Liver (tissue), 9 donors: Measurements from ENCODE around the gene SMG6. TPM values are rescaled to one million over a fixed set of nuclear protein-coding genes. Genes with fewer than 3 reads are reported as not detected.

Experiments
- DNase-seq: peaks from one replicate; pipeline ENCODE4 v3.0.0-alpha.2; 2017; ENCODE audit warnings: low spot score
- H3K27ac ChIP-seq, 2 donors: one replicate each; pipeline ENCODE4 v1.7.0; 2013; ENCODE audit warnings: inconsistent platforms in 2 of 2, low read length in 2 of 2, control low read depth in 1 of 2, low read depth in 1 of 2, mild to moderate bottlenecking in 1 of 2
- H3K27me3 ChIP-seq, 4 donors: one replicate each; pipeline versions ENCODE4 v1.6.1 to v1.7.0; 2013; ENCODE audit warnings: low read length in 3 of 4, inconsistent platforms in 1 of 4, mild to moderate bottlenecking in 1 of 4, moderate library complexity in 1 of 4; ENCODE audit not compliant: control insufficient read depth in 4 of 4, insufficient read depth in 4 of 4
- H3K36me3 ChIP-seq, 4 donors: one replicate each; pipeline versions ENCODE4 v1.6.1 to v1.7.0; 2013; ENCODE audit warnings: low read length in 3 of 4, mild to moderate bottlenecking in 3 of 4, low read depth in 1 of 4, moderate library complexity in 1 of 4; ENCODE audit not compliant: control insufficient read depth in 4 of 4, insufficient read depth in 3 of 4
- H3K4me1 ChIP-seq, 4 donors: one replicate each; pipeline versions ENCODE4 v1.6.1 to v1.7.0; 2013; ENCODE audit warnings: low read length in 3 of 4, mild to moderate bottlenecking in 3 of 4, moderate library complexity in 1 of 4; ENCODE audit not compliant: control insufficient read depth in 4 of 4, insufficient read depth in 4 of 4
- H3K4me3 ChIP-seq, 3 donors: one replicate each; pipeline versions ENCODE4 v1.6.1 to v1.7.0; 2013; ENCODE audit warnings: low read length in 3 of 3, control low read depth in 1 of 3, low read depth in 1 of 3, mild to moderate bottlenecking in 1 of 3
- H3K9ac ChIP-seq, 2 donors: one replicate each; pipeline ENCODE4 v1.7.0; 2013; ENCODE audit warnings: low read length in 2 of 2, mild to moderate bottlenecking in 2 of 2, moderate library complexity in 2 of 2, control low read depth in 1 of 2, low read depth in 1 of 2
- H3K9me3 ChIP-seq, 4 donors: one replicate each; pipeline versions ENCODE4 v1.6.1 to v1.7.0; 2013; ENCODE audit warnings: low read length in 3 of 4; ENCODE audit not compliant: control insufficient read depth in 4 of 4
- EGR1 ChIP-seq, 2 donors: IDR thresholded peaks; 2 replicates each; pipeline ENCODE4 v1.6.1; 2016 to 2018; ENCODE audit warnings: antibody characterized with exemption in 2 of 2, low read depth in 2 of 2
- FOXA1 ChIP-seq: IDR thresholded peaks from 2 replicates; pipeline ENCODE4 v1.6.1; 2016; ENCODE audit warnings: antibody characterized with exemption
- FOXA2 ChIP-seq: IDR thresholded peaks from 2 replicates; pipeline ENCODE4 v1.6.1; 2016; ENCODE audit warnings: antibody characterized with exemption
- GABPA ChIP-seq, 2 donors: IDR thresholded peaks in 1 of 2; conservative IDR thresholded peaks in 1 of 2; 2 replicates each; pipeline ENCODE4 v1.6.1; 2016; ENCODE audit warnings: antibody characterized with exemption in 2 of 2, mild to moderate bottlenecking in 1 of 2, moderate library complexity in 1 of 2
- HNF4A ChIP-seq, 2 donors: conservative IDR thresholded peaks; 2 replicates each; pipeline ENCODE4 v1.6.1; 2016; ENCODE audit warnings: antibody characterized with exemption in 2 of 2, mild to moderate bottlenecking in 2 of 2
- MAX ChIP-seq: IDR thresholded peaks from 2 replicates; pipeline ENCODE4 v1.6.1; 2016; ENCODE audit warnings: antibody characterized with exemption
- NR2F2 ChIP-seq: IDR thresholded peaks from 2 replicates; pipeline ENCODE4 v1.6.1; 2016; ENCODE audit warnings: antibody characterized with exemption
- RAD21 ChIP-seq, 2 donors: IDR thresholded peaks; 2 replicates each; pipeline ENCODE4 v1.6.1; 2016; ENCODE audit warnings: antibody characterized with exemption in 2 of 2, mild to moderate bottlenecking in 2 of 2
- RXRA ChIP-seq, 2 donors: IDR thresholded peaks; 2 replicates each; pipeline ENCODE4 v1.6.1; 2017 to 2018; ENCODE audit warnings: antibody characterized with exemption in 2 of 2, mild to moderate bottlenecking in 1 of 2
- SP1 ChIP-seq: IDR thresholded peaks from 2 replicates; pipeline ENCODE4 v1.6.1; 2018; ENCODE audit warnings: antibody characterized with exemption, mild to moderate bottlenecking
- TAF1 ChIP-seq: conservative IDR thresholded peaks from 2 replicates; pipeline ENCODE4 v1.6.1; 2016; ENCODE audit warnings: antibody characterized with exemption, mild to moderate bottlenecking
- YY1 ChIP-seq: IDR thresholded peaks from 2 replicates; pipeline ENCODE4 v1.6.1; 2016; ENCODE audit warnings: antibody characterized with exemption, mild to moderate bottlenecking
- WGBS: extraction: QIAGEN DNeasy Blood & Tissue Kit; methylation state at CpG from one replicate; pipeline ENCODE4 v1.1.7; 2013; 5-methylcytosine and 5-hydroxymethylcytosine counted together
- polyA plus RNA-seq, 2 donors: library from polyadenylated mRNA; stranded (reverse) in 1 of 2; unstranded in 1 of 2; fragments of 200-250 nt in 1 of 2; fragments of >200 nt in 1 of 2; fragmentation: Nextera tagmentation in 1 of 2; extraction: Ambion mirVana in 1 of 2; gene quantifications; one replicate each; pipeline versions ENCODE4 v1.2.1 to v1.2.3, GENCODE V29; 2013 to 2015
- total RNA-seq, 2 donors: library from RNA; depleted of rRNA; stranded (reverse); fragments of >200 nt; gene quantifications; one replicate each; pipeline ENCODE4 v1.2.3, GENCODE V29; 2014
- TF ChIP-seq, protein P1 (sequence below): fragments of 150-350 bp; IDR thresholded peaks from 2 replicates; pipeline ENCODE4 v1.5.1; 2017; ENCODE audit warnings: improper control_type of control experiment, low read depth, low read length; ENCODE audit not compliant: missing input control
- TF ChIP-seq, protein P2 (sequence below): IDR thresholded peaks from 2 replicates; pipeline ENCODE4 v1.6.1; 2016; ENCODE audit warnings: antibody characterized with exemption
- TF ChIP-seq, protein P3 (sequence below): IDR thresholded peaks from 2 replicates; pipeline ENCODE4 v1.6.1; 2016; ENCODE audit warnings: antibody characterized with exemption
- TF ChIP-seq, protein P4 (sequence below): IDR thresholded peaks from 2 replicates; pipeline ENCODE4 v1.6.1; 2016; ENCODE audit warnings: antibody characterized with exemption, mild to moderate bottlenecking
- donor health status: healthy.
- donor health status: healthy.
- donor health status: healthy.
- donor health status: healthy.
- donor health status: healthy.

SMG6 gene
- total and polyA plus RNA-seq, 4 donors = 4.9 to 12.0 (median 8.2) TPM

DNA sequence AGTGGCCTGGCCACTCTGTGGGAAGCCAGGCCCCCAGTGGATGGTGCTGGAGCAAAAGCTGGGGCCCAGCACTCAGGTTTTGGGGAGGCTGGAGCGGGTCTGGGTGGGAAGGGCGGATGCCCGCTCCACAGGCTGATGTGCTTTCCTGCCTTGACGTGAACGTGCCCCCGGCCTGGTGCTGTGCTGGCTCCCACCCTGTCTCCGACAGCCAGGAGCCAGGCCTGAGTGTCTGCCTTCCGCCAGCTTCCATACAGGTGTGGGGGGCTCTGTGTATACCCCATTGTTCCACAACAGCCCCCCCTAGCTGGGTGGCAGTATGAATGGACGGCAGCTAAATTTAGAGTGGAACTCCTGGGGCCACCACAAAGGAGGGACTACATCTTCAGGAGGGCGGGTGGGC lies 228.7 kb downstream of the SMG6 start:
- H3K36me3 ChIP-seq = peaks cover 2 to 6% (median 5%) of the 10 kb centered on the region in 4 donors
- H3K4me1 ChIP-seq = peaks cover 9 to 19% (median 10%) of the 10 kb centered on the region in 4 donors
- H3K9me3 ChIP-seq = no peaks in the 10 kb centered on the region
- DNase-seq = no peak
- H3K4me3 ChIP-seq = no peak overlapping the region
- no peaks in the 10 kb centered on the region for H3K27me3 ChIP-seq
- 91% methylated on average over 10 of the region's 10 CpGs for WGBS
- H3K27ac ChIP-seq = no peak overlapping the region
- TF ChIP-seq RAD21 (IDR thresholded peaks at IDR 0.05) (no peak), RXRA (IDR thresholded peaks at IDR 0.05) (no peak), FOXA1 (no peak), TAF1 (no peak), GABPA (IDR thresholded peaks at IDR 0.05 in 1 of 2, conservative IDR thresholded peaks at IDR 0.05 in 1 of 2) (no peak)
- TF ChIP-seq, protein P1, sequence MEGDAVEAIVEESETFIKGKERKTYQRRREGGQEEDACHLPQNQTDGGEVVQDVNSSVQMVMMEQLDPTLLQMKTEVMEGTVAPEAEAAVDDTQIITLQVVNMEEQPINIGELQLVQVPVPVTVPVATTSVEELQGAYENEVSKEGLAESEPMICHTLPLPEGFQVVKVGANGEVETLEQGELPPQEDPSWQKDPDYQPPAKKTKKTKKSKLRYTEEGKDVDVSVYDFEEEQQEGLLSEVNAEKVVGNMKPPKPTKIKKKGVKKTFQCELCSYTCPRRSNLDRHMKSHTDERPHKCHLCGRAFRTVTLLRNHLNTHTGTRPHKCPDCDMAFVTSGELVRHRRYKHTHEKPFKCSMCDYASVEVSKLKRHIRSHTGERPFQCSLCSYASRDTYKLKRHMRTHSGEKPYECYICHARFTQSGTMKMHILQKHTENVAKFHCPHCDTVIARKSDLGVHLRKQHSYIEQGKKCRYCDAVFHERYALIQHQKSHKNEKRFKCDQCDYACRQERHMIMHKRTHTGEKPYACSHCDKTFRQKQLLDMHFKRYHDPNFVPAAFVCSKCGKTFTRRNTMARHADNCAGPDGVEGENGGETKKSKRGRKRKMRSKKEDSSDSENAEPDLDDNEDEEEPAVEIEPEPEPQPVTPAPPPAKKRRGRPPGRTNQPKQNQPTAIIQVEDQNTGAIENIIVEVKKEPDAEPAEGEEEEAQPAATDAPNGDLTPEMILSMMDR = no peak
- TF ChIP-seq, protein P2, sequence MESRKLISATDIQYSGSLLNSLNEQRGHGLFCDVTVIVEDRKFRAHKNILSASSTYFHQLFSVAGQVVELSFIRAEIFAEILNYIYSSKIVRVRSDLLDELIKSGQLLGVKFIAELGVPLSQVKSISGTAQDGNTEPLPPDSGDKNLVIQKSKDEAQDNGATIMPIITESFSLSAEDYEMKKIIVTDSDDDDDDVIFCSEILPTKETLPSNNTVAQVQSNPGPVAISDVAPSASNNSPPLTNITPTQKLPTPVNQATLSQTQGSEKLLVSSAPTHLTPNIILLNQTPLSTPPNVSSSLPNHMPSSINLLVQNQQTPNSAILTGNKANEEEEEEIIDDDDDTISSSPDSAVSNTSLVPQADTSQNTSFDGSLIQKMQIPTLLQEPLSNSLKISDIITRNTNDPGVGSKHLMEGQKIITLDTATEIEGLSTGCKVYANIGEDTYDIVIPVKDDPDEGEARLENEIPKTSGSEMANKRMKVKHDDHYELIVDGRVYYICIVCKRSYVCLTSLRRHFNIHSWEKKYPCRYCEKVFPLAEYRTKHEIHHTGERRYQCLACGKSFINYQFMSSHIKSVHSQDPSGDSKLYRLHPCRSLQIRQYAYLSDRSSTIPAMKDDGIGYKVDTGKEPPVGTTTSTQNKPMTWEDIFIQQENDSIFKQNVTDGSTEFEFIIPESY = no peak
- TF ChIP-seq, protein P3, sequence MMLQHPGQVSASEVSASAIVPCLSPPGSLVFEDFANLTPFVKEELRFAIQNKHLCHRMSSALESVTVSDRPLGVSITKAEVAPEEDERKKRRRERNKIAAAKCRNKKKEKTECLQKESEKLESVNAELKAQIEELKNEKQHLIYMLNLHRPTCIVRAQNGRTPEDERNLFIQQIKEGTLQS = no peak
- TF ChIP-seq, protein P4, sequence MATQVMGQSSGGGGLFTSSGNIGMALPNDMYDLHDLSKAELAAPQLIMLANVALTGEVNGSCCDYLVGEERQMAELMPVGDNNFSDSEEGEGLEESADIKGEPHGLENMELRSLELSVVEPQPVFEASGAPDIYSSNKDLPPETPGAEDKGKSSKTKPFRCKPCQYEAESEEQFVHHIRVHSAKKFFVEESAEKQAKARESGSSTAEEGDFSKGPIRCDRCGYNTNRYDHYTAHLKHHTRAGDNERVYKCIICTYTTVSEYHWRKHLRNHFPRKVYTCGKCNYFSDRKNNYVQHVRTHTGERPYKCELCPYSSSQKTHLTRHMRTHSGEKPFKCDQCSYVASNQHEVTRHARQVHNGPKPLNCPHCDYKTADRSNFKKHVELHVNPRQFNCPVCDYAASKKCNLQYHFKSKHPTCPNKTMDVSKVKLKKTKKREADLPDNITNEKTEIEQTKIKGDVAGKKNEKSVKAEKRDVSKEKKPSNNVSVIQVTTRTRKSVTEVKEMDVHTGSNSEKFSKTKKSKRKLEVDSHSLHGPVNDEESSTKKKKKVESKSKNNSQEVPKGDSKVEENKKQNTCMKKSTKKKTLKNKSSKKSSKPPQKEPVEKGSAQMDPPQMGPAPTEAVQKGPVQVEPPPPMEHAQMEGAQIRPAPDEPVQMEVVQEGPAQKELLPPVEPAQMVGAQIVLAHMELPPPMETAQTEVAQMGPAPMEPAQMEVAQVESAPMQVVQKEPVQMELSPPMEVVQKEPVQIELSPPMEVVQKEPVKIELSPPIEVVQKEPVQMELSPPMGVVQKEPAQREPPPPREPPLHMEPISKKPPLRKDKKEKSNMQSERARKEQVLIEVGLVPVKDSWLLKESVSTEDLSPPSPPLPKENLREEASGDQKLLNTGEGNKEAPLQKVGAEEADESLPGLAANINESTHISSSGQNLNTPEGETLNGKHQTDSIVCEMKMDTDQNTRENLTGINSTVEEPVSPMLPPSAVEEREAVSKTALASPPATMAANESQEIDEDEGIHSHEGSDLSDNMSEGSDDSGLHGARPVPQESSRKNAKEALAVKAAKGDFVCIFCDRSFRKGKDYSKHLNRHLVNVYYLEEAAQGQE = no peak
- H3K9ac ChIP-seq = no peak overlapping the region

GRCh38 chr17:2071455-2072281 lies 231.9 kb downstream of the SMG6 start:
- 78% methylated on average over 31 of the region's 31 CpGs for WGBS
- H3K27ac ChIP-seq = peak overlapping the region; percentile 55 to 58
- H3K9me3 ChIP-seq = no peaks in the 10 kb centered on the region
- peaks cover 12 to 37% (median 14%) of the 10 kb centered on the region in 4 donors for H3K4me1 ChIP-seq
- H3K36me3 ChIP-seq = peaks cover 0 to 4% (median 3%) of the 10 kb centered on the region in 4 donors
- peak overlapping the region in 1 of 2 donors; percentile 53 for H3K9ac ChIP-seq
- no peak for DNase-seq
- no peaks in the 10 kb centered on the region for H3K27me3 ChIP-seq
- H3K4me3 ChIP-seq = no peak overlapping the region
- no peak for TF ChIP-seq TAF1
- TF ChIP-seq SP1 = peak; percentile 35
- no peak for TF ChIP-seq EGR1 (IDR thresholded peaks at IDR 0.05; ENCODE audit: low read depth in 2 of 2)
- TF ChIP-seq, protein P4 = no peak
- TF ChIP-seq, protein P1 = no peak
- TF ChIP-seq RAD21 (IDR thresholded peaks at IDR 0.05) = no peak
- no peak for TF ChIP-seq FOXA2
- peak in 1 of 2 donors; percentile 60 for TF ChIP-seq RXRA (IDR thresholded peaks at IDR 0.05)
- peak; percentile 89 for TF ChIP-seq NR2F2
- peak; percentile 29 for TF ChIP-seq YY1
- no peak for TF ChIP-seq MAX
- TF ChIP-seq HNF4A (conservative IDR thresholded peaks at IDR 0.05) = no peak
